GM12878 (cell line): ENCODE measurements around the gene YY1. TPM values are rescaled to one million over a fixed set of nuclear protein-coding genes. Genes with fewer than 3 reads are reported as not detected.

Experiments used
- ATAC-seq: fragments of 200-7000 bp; cut with Tn5 transposase; 3 replicates; pipeline ENCODE4 v1.9.1; 2020; ENCODE audit warnings: mild to moderate bottlenecking, moderate library complexity
- BruUV-seq: library from RNA; stranded (reverse); fragments of 400-500 nt; replicated peaks from 2 replicates; lab custom pipeline; 2021; lab: Mats Ljungman, UMichigan
- CTCF ChIA-PET: fragments of 300-600 bp; sonication (Branson Sonifier 250); formaldehyde crosslinking; extraction: SDS; loops from one replicate; lab custom pipeline; 2021; ENCODE audit warnings: inconsistent platforms; lab: Yijun Ruan, JAX
- POLR2A ChIA-PET: fragments of 350-600 bp; formaldehyde crosslinking; extraction: SDS; loops from one replicate; lab custom pipeline; 2021; ENCODE audit warnings: inconsistent platforms; lab: Charles Lee
- RAD21 ChIA-PET: fragments of 300-600 bp; sonication (Branson Sonifier 250); formaldehyde crosslinking; loops from one replicate; lab custom pipeline; 2023; ENCODE audit warnings: antibody characterized with exemption; ENCODE audit not compliant: unreplicated experiment; lab: Charles Lee
- SMC1A ChIA-PET: fragments of 300-600 bp; sonication (Branson Sonifier 250); formaldehyde crosslinking; loops from one replicate; lab custom pipeline; 2023; ENCODE audit not compliant: unreplicated experiment, uncharacterized antibody; lab: Charles Lee
- DNase-seq: peaks from one replicate; pipeline ENCODE4 v3.0.0-alpha.2; 2011; ENCODE audit warnings: low read depth, low spot score
- FAIRE-seq: peaks from 3 replicates; lab custom pipeline; 2011; peaks lifted over from hg19 to GRCh38; lab: Jason Lieb, UNC
- H2AFZ ChIP-seq: 2 replicates; pipeline ENCODE4 v1.6.0; 2011; ENCODE audit warnings: low read depth, low read length, control low read depth; ENCODE audit not compliant: control insufficient read depth
- H3K27ac ChIP-seq: 2 replicates; pipeline ENCODE4 v1.5.1; 2011; ENCODE audit warnings: control low read depth; ENCODE audit not compliant: control insufficient read depth, insufficient read depth
- H3K27me3 ChIP-seq, 2 experiments: replicated peaks in 1 of 2; 2 replicates each; pipeline versions ENCODE4 v1.6.0 to v1.6.1; 2011; ENCODE audit warnings: low read length in 1 of 2; ENCODE audit not compliant: control insufficient read depth in 2 of 2, insufficient read depth in 2 of 2
- H3K36me3 ChIP-seq, 2 experiments: 2 replicates each; pipeline ENCODE4 v1.5.1; 2011; ENCODE audit warnings: low read length in 1 of 2; ENCODE audit not compliant: control insufficient read depth in 2 of 2, insufficient read depth in 2 of 2
- H3K4me1 ChIP-seq: 2 replicates; pipeline ENCODE4 v1.6.1; 2011; ENCODE audit warnings: mild to moderate bottlenecking, low read length, moderate library complexity, mixed read lengths; ENCODE audit not compliant: control insufficient read depth, insufficient read depth
- H3K4me2 ChIP-seq: 2 replicates; pipeline ENCODE4 v1.6.0; 2011; ENCODE audit warnings: control low read depth; ENCODE audit not compliant: control insufficient read depth, insufficient read depth
- H3K4me3 ChIP-seq: fragments of 200-600 bp; sonication (generic); 2 replicates; pipeline ENCODE4 v1.5.1; 2016
- H3K79me2 ChIP-seq: 2 replicates; pipeline ENCODE4 v1.6.0; 2011; ENCODE audit warnings: low read length; ENCODE audit not compliant: control insufficient read depth, insufficient read depth
- H3K9ac ChIP-seq: 2 replicates; pipeline ENCODE4 v1.8.0; 2011; ENCODE audit warnings: low read length, control low read depth, mixed read lengths; ENCODE audit not compliant: control insufficient read depth, insufficient read depth
- H3K9me3 ChIP-seq: replicated peaks from 3 replicates; pipeline ENCODE4 v1.5.1; 2011; ENCODE audit warnings: mild to moderate bottlenecking, low read length; ENCODE audit not compliant: control insufficient read depth, insufficient read depth
- H4K20me1 ChIP-seq: 2 replicates; pipeline ENCODE4 v1.6.0; 2011; ENCODE audit not compliant: control insufficient read depth, insufficient read depth
- CREB1 ChIP-seq: IDR thresholded peaks from 2 replicates; pipeline ENCODE4 v1.6.1; 2012; ENCODE audit warnings: low read depth, mild to moderate bottlenecking, inconsistent platforms
- CREM ChIP-seq: IDR thresholded peaks from 2 replicates; pipeline ENCODE4 v1.6.1; 2014; ENCODE audit warnings: antibody characterized with exemption, low read depth
- EZH2 ChIP-seq: IDR thresholded peaks from 2 replicates; pipeline ENCODE4 v1.6.1; 2012; ENCODE audit warnings: low read depth, mild to moderate bottlenecking, control low read depth, inconsistent platforms, low read length, borderline replicate concordance; ENCODE audit not compliant: control insufficient read depth
- FOS ChIP-seq: IDR thresholded peaks from 3 replicates; pipeline ENCODE4 v1.6.1; 2011; ENCODE audit warnings: borderline replicate concordance; ENCODE audit not compliant: insufficient read length; ENCODE audit errors: extremely low read depth
- HDGF ChIP-seq: fragments of 450-650 bp; IDR thresholded peaks from 2 replicates; pipeline ENCODE4 v1.6.1; 2016; ENCODE audit warnings: antibody characterized with exemption
- MEF2B ChIP-seq: fragments of 450-650 bp; IDR thresholded peaks from 2 replicates; pipeline ENCODE4 v1.6.1; 2018; ENCODE audit warnings: mild to moderate bottlenecking, moderate library complexity; ENCODE audit not compliant: partially characterized antibody, poor library complexity, severe bottlenecking
- POU2F2 ChIP-seq: IDR thresholded peaks from 3 replicates; pipeline ENCODE4 v1.6.1; 2011; ENCODE audit warnings: low read depth, mild to moderate bottlenecking, low read length, borderline replicate concordance
- TAF1 ChIP-seq: IDR thresholded peaks from 2 replicates; pipeline ENCODE4 v1.6.1; 2011; ENCODE audit warnings: mild to moderate bottlenecking, low read depth, low read length, borderline replicate concordance
- WRNIP1 ChIP-seq: IDR thresholded peaks from 2 replicates; pipeline ENCODE4 v1.6.1; 2011; ENCODE audit warnings: low read depth, low read length, improper control_type of control experiment, borderline replicate concordance
- WGBS: methylation state at CpG from one replicate; pipeline ENCODE4 v1.1.6; 2016; ENCODE audit warnings: low lambda C conversion rate; ENCODE audit not compliant: insufficient replicate concordance, insufficient coverage; ENCODE audit errors: missing lambda C conversion rate; 5-methylcytosine and 5-hydroxymethylcytosine counted together
- in situ Hi-C: fragments of 300-500 bp; cut with MboI; formaldehyde crosslinking; loops from 9 replicates; pipeline ENCODE4 v1.14.3; 2018; ENCODE audit warnings: mixed read lengths
- intact Hi-C: fragments of 100-400 bp; cut with micrococcal nuclease; formaldehyde crosslinking; loops from one replicate; pipeline ENCODE4 v1.14.2; 2022; ENCODE audit not compliant: unreplicated experiment
- polyA plus RNA-seq, 11 experiments: library from polyadenylated mRNA; depleted of rRNA in 4 of 11; unstranded in 6 of 11; stranded (reverse) in 5 of 11; fragments of >200 nt; fragmentation: Nextera tagmentation in 4 of 11; fragmentation: Illumina TruSeq in 1 of 11; extraction: Ambion mirVana in 4 of 11; extraction: Trizol in 1 of 11; gene quantifications; 1 replicate in 1 of 11; 2 replicates in 10 of 11; pipeline versions ENCODE4 v1.2.1 to v1.2.3, GENCODE V29; 2011 to 2016; ENCODE audit warnings: inconsistent platforms in 2 of 11, missing spikeins in 2 of 11, low read depth in 1 of 11
- total RNA-seq, 4 experiments: library from RNA; depleted of rRNA in 3 of 4; stranded (reverse); fragments of >200 nt in 3 of 4; fragmentation: Illumina TruSeq in 1 of 4; extraction: Trizol in 1 of 4; gene quantifications; 2 replicates each; pipeline versions ENCODE4 v1.2.1 to v1.2.3, GENCODE V29; 2013 to 2021
- TF ChIP-seq, protein P1 (sequence below): IDR thresholded peaks from 2 replicates; pipeline ENCODE4 v1.6.1; 2011; ENCODE audit warnings: borderline replicate concordance, low read depth, mild to moderate bottlenecking, moderate library complexity, low read length; ENCODE audit not compliant: insufficient read depth, poor library complexity, severe bottlenecking

The YY1 gene
- total and polyA plus RNA-seq, 10 of the 15 experiments (the other 5 are each of a cell fraction or from before 2014, with no cell fraction given): 23.7 to 74.0 (median 39.9) TPM

DNA sequence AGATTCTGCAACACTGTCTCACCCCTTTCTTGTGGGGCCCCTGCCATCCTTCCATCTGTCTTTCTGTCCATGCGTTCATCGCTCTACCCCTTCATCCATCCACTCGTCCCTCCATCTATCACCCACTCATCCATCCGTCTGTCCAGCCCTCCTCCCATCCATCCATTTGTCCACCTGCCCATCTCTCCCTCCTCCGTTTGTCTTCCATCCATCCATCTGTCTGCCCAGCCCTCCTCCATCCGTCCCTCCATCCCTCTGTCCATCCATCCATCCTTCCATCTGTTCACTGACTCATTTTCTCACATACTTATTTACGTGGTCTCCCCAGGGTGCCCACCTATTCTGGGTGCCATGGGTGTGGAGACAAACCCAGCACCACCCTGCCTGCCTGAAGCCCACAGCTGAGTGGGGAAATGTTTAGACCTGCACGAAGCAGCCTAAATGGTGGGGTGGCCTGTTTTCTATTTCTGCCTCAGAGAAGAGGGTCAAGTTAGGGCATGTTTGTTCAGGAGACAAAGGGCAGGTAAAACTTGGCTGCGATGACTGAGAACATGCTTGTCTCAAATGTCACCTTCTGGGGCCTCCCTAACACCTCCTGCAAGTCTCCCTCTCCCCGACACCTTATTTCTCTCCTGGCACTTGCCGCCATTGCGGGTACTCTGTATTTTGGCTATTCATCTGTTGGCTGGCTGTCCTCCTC, 81.4 kb downstream of the YY1 start:
- 62% methylated on average over 12 of the region's 12 CpGs for WGBS
- Histone ChIP-seq H3K27me3 (no peaks in the 10 kb centered on the region), H3K9ac (no peak overlapping the region), H3K4me1 (peaks cover 10% of the 10 kb centered on the region), H3K4me3 (no peak overlapping the region), H3K9me3 (no peaks in the 10 kb centered on the region), H4K20me1 (no peaks in the 10 kb centered on the region)
- ChIA-PET CTCF (no interaction called here), POLR2A (no interaction called here), SMC1A (no interaction called here)
- DNase-seq: no peak
- intact Hi-C loops: no loop called here
- TF ChIP-seq HDGF: 0 out of 2 replicates have a peak, but pooled peaks have one; percentile 29
- TF ChIP-seq, protein P1, sequence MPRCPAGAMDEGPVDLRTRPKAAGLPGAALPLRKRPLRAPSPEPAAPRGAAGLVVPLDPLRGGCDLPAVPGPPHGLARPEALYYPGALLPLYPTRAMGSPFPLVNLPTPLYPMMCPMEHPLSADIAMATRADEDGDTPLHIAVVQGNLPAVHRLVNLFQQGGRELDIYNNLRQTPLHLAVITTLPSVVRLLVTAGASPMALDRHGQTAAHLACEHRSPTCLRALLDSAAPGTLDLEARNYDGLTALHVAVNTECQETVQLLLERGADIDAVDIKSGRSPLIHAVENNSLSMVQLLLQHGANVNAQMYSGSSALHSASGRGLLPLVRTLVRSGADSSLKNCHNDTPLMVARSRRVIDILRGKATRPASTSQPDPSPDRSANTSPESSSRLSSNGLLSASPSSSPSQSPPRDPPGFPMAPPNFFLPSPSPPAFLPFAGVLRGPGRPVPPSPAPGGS: no peak
- TF ChIP-seq, all 136 proteins: peak for 1
- no TSS peak for BruUV-seq
- ATAC-seq: no peak
- Histone ChIP-seq H3K27ac (no peak overlapping the region), H2AFZ (no peak overlapping the region), H3K36me3 (no peaks in the 10 kb centered on the region), H3K79me2 (no peaks in the 10 kb centered on the region), H3K4me2 (no peak overlapping the region)
- RAD21 ChIA-PET: no interaction called here
- no peak for FAIRE-seq
- in situ Hi-C loops: no loop called here

DNA sequence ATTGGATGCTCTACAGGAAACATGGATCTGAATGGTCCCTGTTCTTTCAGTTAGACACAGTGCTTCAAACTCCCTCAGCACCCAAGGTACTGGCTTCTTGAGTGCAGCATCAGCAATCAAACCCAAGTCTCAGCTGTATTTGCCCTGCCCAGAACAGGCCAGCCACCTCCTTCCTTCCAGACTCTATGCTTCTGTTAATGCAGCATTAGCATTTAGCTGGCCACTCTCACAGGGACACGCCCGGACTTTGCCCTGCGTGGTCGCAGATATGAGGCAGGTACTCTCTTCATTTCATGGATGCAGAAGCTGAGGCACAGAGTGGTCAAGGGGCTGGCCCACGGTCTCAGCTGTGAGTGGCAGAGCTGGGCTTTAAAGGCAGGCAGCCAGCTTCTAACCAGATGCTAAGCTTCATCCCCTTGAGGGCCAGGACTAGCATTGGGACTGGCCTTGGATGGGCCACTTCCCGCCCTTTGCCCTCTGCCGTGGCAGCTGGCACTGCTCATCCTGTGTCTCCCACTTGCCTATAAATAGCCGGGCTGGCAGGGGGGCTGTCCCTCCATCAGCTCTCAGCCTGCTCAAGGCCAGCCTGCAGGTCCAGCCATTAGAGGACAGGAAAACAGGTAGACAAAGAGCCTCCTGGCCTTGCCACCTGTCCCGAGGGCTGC, 82.7 kb downstream of the YY1 start:
- H3K9ac ChIP-seq: no peak overlapping the region
- no peak for FAIRE-seq
- H3K9me3 ChIP-seq: no peaks in the 10 kb centered on the region
- ChIA-PET SMC1A (no interaction called here), RAD21 (no interaction called here), POLR2A (no interaction called here), CTCF (no interaction called here)
- H4K20me1 ChIP-seq: no peaks in the 10 kb centered on the region
- ATAC-seq: no peak
- no peaks in the 10 kb centered on the region for H3K36me3 ChIP-seq
- TF ChIP-seq TAF1: no peak
- no peak for TF ChIP-seq MEF2B
- TF ChIP-seq EZH2: no peak
- no peak for TF ChIP-seq WRNIP1
- TF ChIP-seq CREM: no peak
- no peak for TF ChIP-seq FOS
- no peak for TF ChIP-seq POU2F2
- TF ChIP-seq CREB1: no peak
- WGBS: 43% methylated on average over 9 of the region's 9 CpGs
- no peak overlapping the region for H3K27ac ChIP-seq
- no peaks in the 10 kb centered on the region for H3K27me3 ChIP-seq
- no peak overlapping the region for H3K4me3 ChIP-seq
- intact Hi-C loops: no loop called here
- H3K4me1 ChIP-seq: peaks cover 10% of the 10 kb centered on the region
- in situ Hi-C loops: no loop called here
- no peak overlapping the region for H2AFZ ChIP-seq
- BruUV-seq: no TSS peak
- H3K4me2 ChIP-seq: no peak overlapping the region
- DNase-seq: no peak
- no peaks in the 10 kb centered on the region for H3K79me2 ChIP-seq
